GM18526 (cell line): ENCODE data around the gene IQCK.

Experiments
- POLR2A ChIP-seq: IDR thresholded peaks from 3 replicates; pipeline ENCODE4 v1.6.1; 2011; ENCODE audit not compliant: insufficient read length; ENCODE audit errors: extremely low read depth

IQCK gene

DNA sequence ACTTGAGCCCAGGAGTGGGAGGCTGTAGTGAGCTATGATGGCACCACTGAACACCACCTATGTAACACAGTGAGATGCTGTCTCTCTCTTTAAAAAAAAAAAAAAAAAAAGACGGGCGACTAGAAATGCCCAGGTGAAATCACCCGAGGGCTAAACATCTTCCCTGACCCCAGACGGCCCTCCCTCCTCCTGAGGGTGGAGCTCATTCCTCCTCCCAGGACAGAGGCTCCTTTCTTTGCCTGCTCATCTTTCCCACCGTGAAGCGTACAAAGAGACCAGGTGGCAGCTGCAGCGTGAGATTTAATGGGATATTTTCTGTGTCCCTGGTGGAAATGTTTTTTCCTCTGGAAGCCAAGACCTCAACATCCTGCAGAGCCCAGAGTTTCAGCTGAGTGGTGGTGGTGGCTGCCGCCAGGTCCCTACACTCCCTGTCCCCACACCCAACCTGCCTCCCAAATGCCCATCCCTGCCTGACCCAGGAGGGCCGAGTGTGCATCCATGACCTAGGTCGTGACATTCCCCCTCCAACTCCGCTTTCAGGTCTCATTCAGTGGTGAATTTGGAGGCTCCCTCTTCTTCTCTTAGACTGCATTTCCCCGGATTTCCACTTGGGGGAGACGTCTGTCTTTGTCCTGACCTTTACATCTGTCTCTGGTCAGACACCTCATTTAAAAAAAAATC lies 181.0 kb downstream of the IQCK start:
- TF ChIP-seq POLR2A = no peak

DNA sequence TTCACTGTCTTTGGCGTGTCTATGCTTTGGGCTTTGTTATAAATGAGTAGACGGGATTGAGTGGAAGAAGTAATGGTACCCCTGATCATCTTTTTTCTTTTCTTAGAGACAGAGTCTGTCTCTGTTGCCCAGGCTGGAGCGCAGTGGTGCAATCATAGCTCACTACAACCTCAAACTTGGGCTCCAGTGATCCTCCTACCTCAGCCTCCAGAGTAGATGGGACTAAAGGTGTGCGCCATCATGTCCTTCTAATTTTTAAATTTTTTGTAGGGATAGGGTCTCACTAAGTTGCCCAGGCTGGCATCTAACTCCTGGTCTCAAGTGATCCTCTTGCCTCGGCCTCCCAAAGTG lies 181.5 kb downstream of the IQCK start:
- TF ChIP-seq POLR2A = no peak

DNA sequence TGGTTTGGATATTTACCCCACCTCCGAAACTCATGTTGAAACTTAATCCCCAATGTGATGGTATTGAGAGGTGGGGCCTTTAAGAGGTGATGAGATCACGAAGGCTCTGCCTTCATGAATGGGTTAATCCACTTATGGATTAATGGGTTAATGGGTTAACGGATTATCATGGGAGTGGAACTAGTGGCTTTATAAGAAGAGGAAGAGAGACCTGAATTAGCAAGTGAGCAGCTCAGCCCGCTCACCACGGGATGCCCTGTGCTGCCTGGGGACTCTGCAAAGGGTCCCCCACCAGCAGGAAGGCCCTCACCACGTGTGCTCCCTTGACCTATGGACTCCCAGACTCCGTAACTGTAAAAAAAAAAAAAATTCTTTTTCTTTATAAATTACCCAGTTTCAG lies 183.1 kb downstream of the IQCK start:
- no peak for TF ChIP-seq POLR2A

DNA sequence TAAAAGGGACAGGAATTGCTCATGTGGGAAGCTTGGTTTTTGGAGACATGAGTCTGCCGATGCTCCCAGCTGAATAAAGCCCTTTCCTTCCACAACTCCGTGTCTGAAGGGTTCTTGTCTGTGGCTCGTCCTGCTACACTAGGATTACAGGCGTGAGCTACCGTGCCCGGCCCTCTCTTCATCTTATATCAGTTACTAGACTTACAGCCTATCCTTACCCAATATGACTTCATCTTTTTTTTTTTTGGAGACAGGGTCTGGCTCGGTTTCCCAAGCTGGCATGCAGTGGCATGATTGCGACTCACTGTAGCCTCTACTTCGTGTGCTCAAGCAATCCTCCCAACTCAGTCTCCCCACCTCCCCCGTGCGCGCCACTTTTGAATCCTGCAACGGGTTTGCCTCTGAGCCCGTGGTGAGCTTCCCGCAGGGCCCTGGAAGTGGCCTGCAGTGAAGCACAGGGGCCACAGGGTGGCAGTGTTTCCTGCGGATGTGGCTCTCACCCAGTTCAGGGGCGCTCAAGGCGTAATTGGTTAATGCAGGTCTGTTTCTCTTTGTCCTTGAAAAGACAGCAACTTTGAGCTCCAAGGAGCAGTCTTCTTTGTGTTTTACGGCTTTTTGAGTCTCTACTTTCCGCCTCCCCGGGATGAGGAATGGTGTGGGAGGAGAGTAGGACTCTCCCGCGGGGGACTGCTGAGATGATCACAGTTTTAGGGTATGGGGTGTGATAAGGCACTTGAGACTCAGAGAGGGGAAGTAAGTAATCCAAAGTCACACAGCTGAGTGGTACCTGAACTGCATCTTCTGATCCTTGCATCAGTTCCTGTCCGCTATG lies 189.3 kb downstream of the IQCK start:
- no peak for TF ChIP-seq POLR2A
